ENCODE results near the gene NEAT1.

GRCh38 chr11:65446446-65447277 is 24.1 kb downstream of the NEAT1 start:
- TF ChIP-seq CTCF (conservative IDR thresholded peaks at IDR 0.05) (no peak), EZH2 (IDR thresholded peaks at IDR 0.05; ENCODE audit: low read depth) (no peak)
